Endothelial cell of umbilical vein (primary cell): ENCODE results near the gene USP25. TPM values are rescaled to one million over a fixed set of nuclear protein-coding genes. Genes with fewer than 3 reads are reported as not detected.

ENCODE experiments used
- BruUV-seq: library from RNA; stranded (reverse); fragments of 400-500 nt; replicated peaks from 2 replicates; lab custom pipeline; 2021; lab: Mats Ljungman, UMichigan
- CTCF ChIA-PET: fragments of 300-600, 350-600 bp; sonication (Branson Sonifier 250); formaldehyde crosslinking; loops from one replicate; lab custom pipeline; 2021; ENCODE audit warnings: antibody characterized with exemption, inconsistent platforms; lab: Charles Lee
- POLR2A ChIA-PET: fragments of 300-600, 350-600 bp; sonication (Branson Sonifier 250); formaldehyde crosslinking; loops from one replicate; lab custom pipeline; 2021; ENCODE audit warnings: antibody characterized with exemption, inconsistent platforms; lab: Charles Lee
- DNase-seq: peaks from one replicate; pipeline ENCODE4 v3.0.0-alpha.2; 2011; ENCODE audit warnings: low read depth, low spot score
- FAIRE-seq: peaks from 2 replicates; lab custom pipeline; 2011; peaks lifted over from hg19 to GRCh38; lab: Jason Lieb, UNC
- H2AFZ ChIP-seq: 2 replicates; pipeline ENCODE4 v1.6.0; 2012; ENCODE audit warnings: low read depth, low read length, control low read depth, inconsistent platforms
- H3K27ac ChIP-seq: 2 replicates; pipeline ENCODE4 v1.5.1; 2011; ENCODE audit warnings: low read depth, mild to moderate bottlenecking, control low read depth, low read length, moderate library complexity; ENCODE audit not compliant: insufficient read depth
- H3K27me3 ChIP-seq, 2 experiments: 2 replicates each; pipeline versions ENCODE4 v1.6.0 to v1.6.1; 2011; ENCODE audit warnings: low read length in 2 of 2, mixed read lengths in 1 of 2; ENCODE audit not compliant: control insufficient read depth in 2 of 2, insufficient read depth in 2 of 2
- H3K36me3 ChIP-seq, 2 experiments: 2 replicates in 1 of 2; 3 replicates in 1 of 2; pipeline ENCODE4 v1.5.1; 2011; ENCODE audit warnings: low read length in 2 of 2, mild to moderate bottlenecking in 1 of 2, moderate library complexity in 1 of 2; ENCODE audit not compliant: control insufficient read depth in 2 of 2, insufficient read depth in 2 of 2; ENCODE audit errors: extremely low read depth in 1 of 2
- H3K4me1 ChIP-seq: 3 replicates; pipeline ENCODE4 v1.5.1; 2011; ENCODE audit warnings: mild to moderate bottlenecking, low read length; ENCODE audit not compliant: control insufficient read depth, insufficient read depth; ENCODE audit errors: extremely low read depth
- H3K4me2 ChIP-seq: 2 replicates; pipeline ENCODE4 v1.6.1; 2011; ENCODE audit warnings: low read length, control low read depth, mixed read lengths; ENCODE audit not compliant: insufficient read depth
- H3K4me3 ChIP-seq, 3 experiments: fragments of 200-600 bp in 1 of 3; sonication (generic), shearing (Covaris generic) in 1 of 3; replicated peaks in 1 of 3; 2 replicates each; pipeline ENCODE4 v1.5.1; 2011 to 2016; ENCODE audit warnings: control low read depth in 3 of 3, low read length in 3 of 3, mild to moderate bottlenecking in 2 of 3, inconsistent platforms in 1 of 3, low read depth in 1 of 3, moderate library complexity in 1 of 3; ENCODE audit not compliant: insufficient read depth in 1 of 3
- H3K79me2 ChIP-seq: 2 replicates; pipeline ENCODE4 v1.6.0; 2012; ENCODE audit warnings: low read length, inconsistent platforms; ENCODE audit not compliant: control insufficient read depth, insufficient read depth
- H3K9ac ChIP-seq: replicated peaks from 2 replicates; pipeline ENCODE3; 2011; ENCODE audit warnings: low read length, control low read depth; ENCODE audit not compliant: insufficient read depth; ENCODE audit errors: extremely low read depth
- H3K9me1 ChIP-seq: replicated peaks from 3 replicates; pipeline ENCODE4 v1.6.0; 2011; ENCODE audit warnings: mild to moderate bottlenecking, low read length; ENCODE audit not compliant: control insufficient read depth, insufficient read depth; ENCODE audit errors: extremely low read depth
- H3K9me3 ChIP-seq: replicated peaks from 2 replicates; pipeline ENCODE4 v1.5.1; 2012; ENCODE audit warnings: low read length, inconsistent platforms; ENCODE audit not compliant: control insufficient read depth, insufficient read depth
- H4K20me1 ChIP-seq: replicated peaks from 2 replicates; pipeline ENCODE3; 2011; ENCODE audit warnings: mild to moderate bottlenecking, low read length; ENCODE audit not compliant: control insufficient read depth, insufficient read depth; ENCODE audit errors: extremely low read depth
- CTCF ChIP-seq, 2 donors: IDR thresholded peaks; 1 replicate in 1 of 2; 2 replicates in 1 of 2; pipeline ENCODE4 v1.5.1; 2011; ENCODE audit warnings: low read length in 2 of 2, mild to moderate bottlenecking in 2 of 2, moderate library complexity in 2 of 2, control low read depth in 1 of 2, inconsistent platforms in 1 of 2, low read depth in 1 of 2; ENCODE audit not compliant: insufficient read depth in 1 of 2; ENCODE audit errors: extremely low read depth in 1 of 2
- EZH2 ChIP-seq: IDR thresholded peaks from 2 replicates; pipeline ENCODE4 v1.6.1; 2012; ENCODE audit warnings: borderline replicate concordance, low read depth, mild to moderate bottlenecking, moderate library complexity, low read length, inconsistent platforms; ENCODE audit not compliant: severe bottlenecking
- FOS ChIP-seq: IDR thresholded peaks from 2 replicates; pipeline ENCODE4 v1.6.1; 2011; ENCODE audit warnings: mild to moderate bottlenecking, low read length, moderate library complexity, borderline replicate concordance; ENCODE audit not compliant: insufficient read depth
- GATA2 ChIP-seq: IDR thresholded peaks from 2 replicates; pipeline ENCODE4 v1.7.0; 2011; ENCODE audit warnings: low read depth, mild to moderate bottlenecking, moderate library complexity, mixed read lengths, low read length; ENCODE audit not compliant: insufficient read length, insufficient read depth
- JUN ChIP-seq: IDR thresholded peaks from 2 replicates; pipeline ENCODE4 v1.6.1; 2011; ENCODE audit warnings: borderline replicate concordance, low read depth; ENCODE audit not compliant: insufficient read length, insufficient read depth
- MAX ChIP-seq: IDR thresholded peaks from 2 replicates; pipeline ENCODE4 v1.6.1; 2011; ENCODE audit not compliant: insufficient read depth, insufficient read length
- MYC ChIP-seq: IDR thresholded peaks from one replicate; pipeline ENCODE4 v1.6.1; 2011; ENCODE audit warnings: mild to moderate bottlenecking, low read depth, low read length
- POLR2A ChIP-seq: IDR thresholded peaks from 2 replicates; pipeline ENCODE4 v1.6.1; 2012; ENCODE audit warnings: low read depth, mild to moderate bottlenecking, control low read depth, low read length
- POLR2AphosphoS5 ChIP-seq: IDR thresholded peaks from 2 replicates; pipeline ENCODE4 v1.6.1; 2012; ENCODE audit warnings: low read depth, mild to moderate bottlenecking, control low read depth, low read length, moderate library complexity; ENCODE audit not compliant: insufficient read depth
- dilution Hi-C: fragments of 300-500 bp; cut with MboI; formaldehyde crosslinking; loops from one replicate; pipeline ENCODE4 v1.15.0; 2019; ENCODE audit warnings: low sequenced_read_pairs; ENCODE audit not compliant: extremely low pct_ligation_motif_present
- intact Hi-C: fragments of 100-400 bp; cut with micrococcal nuclease; formaldehyde crosslinking; loops from one replicate; pipeline ENCODE4 v1.10.0; 2022
- polyA plus RNA-seq, 4 experiments: library from polyadenylated mRNA; depleted of rRNA in 3 of 4; stranded (reverse) in 3 of 4; unstranded in 1 of 4; fragments of >200 nt; gene quantifications; 2 replicates each; pipeline versions ENCODE4 v1.2.1 to v1.2.3, GENCODE V29; 2011 to 2012; ENCODE audit warnings: missing spikeins in 1 of 4
- total RNA-seq: library from RNA; stranded (reverse); gene quantifications from 2 replicates; pipeline ENCODE4 v1.2.3, GENCODE V29; 2021

The USP25 gene
- total and polyA plus RNA-seq, 2 donors (not counting 3 experiments of a cell fraction or from before 2014, with no cell fraction given): 14.4 to 67.5 TPM

- Histone ChIP-seq H3K4me3 (no peak overlapping the region), H3K79me2 (peaks cover 78% of the 10 kb centered on the region), H2AFZ (no peak overlapping the region), H3K9ac (no peak overlapping the region), H3K9me1 (no peaks in the 10 kb centered on the region), H3K9me3 (no peaks in the 10 kb centered on the region), H3K27ac (no peak overlapping the region), H3K4me2 (no peak overlapping the region), H4K20me1 (peaks cover 6% of the 10 kb centered on the region), H3K4me1 (peaks cover 25% of the 10 kb centered on the region), H3K36me3 (peaks cover 0 to 6% of the 10 kb centered on the region in 2 experiments), H3K27me3 (no peaks in the 10 kb centered on the region)
- POLR2A ChIA-PET: no interaction called here
- FAIRE-seq: no peak
- TF ChIP-seq POLR2A: no peak
- TF ChIP-seq MYC: no peak
- TF ChIP-seq POLR2AphosphoS5: no peak
- TF ChIP-seq GATA2: no peak
- no peak for TF ChIP-seq CTCF (IDR thresholded peaks at IDR 0.05; ENCODE audit: extremely low read depth in 1 of 2, insufficient read depth in 1 of 2, low read depth in 1 of 2, low read length in 2 of 2)
- no peak for TF ChIP-seq FOS
- no peak for TF ChIP-seq MAX
- no peak for TF ChIP-seq JUN
- TF ChIP-seq EZH2: no peak
- dilution Hi-C loops (no loop called here), intact Hi-C loops (no loop called here)
- CTCF ChIA-PET: interaction anchor here (0.7 to 2.3 kb wide), 4 partner anchors 10 to 1250 kb away, joined by 3 to 9 read pairs (median 3); no protein-coding TSS in a partner anchor
- no peak for DNase-seq
- BruUV-seq: no TSS peak
Measured at GRCh38 chr21:15793109-15793508, 63.3 kb downstream of the USP25 start.
